Fibroblast of skin of scalp (primary cell): ENCODE data around the gene PHPT1.
"Not testable (repeated sequence)": the region's sequence is repeated elsewhere in the genome, so short reads cannot be mapped to it uniquely, and the experiment has no call there.

ENCODE experiments used
- DNase-seq: peaks from one replicate; pipeline ENCODE4 v3.0.0-alpha.2; 2013

Gene PHPT1

DNA sequence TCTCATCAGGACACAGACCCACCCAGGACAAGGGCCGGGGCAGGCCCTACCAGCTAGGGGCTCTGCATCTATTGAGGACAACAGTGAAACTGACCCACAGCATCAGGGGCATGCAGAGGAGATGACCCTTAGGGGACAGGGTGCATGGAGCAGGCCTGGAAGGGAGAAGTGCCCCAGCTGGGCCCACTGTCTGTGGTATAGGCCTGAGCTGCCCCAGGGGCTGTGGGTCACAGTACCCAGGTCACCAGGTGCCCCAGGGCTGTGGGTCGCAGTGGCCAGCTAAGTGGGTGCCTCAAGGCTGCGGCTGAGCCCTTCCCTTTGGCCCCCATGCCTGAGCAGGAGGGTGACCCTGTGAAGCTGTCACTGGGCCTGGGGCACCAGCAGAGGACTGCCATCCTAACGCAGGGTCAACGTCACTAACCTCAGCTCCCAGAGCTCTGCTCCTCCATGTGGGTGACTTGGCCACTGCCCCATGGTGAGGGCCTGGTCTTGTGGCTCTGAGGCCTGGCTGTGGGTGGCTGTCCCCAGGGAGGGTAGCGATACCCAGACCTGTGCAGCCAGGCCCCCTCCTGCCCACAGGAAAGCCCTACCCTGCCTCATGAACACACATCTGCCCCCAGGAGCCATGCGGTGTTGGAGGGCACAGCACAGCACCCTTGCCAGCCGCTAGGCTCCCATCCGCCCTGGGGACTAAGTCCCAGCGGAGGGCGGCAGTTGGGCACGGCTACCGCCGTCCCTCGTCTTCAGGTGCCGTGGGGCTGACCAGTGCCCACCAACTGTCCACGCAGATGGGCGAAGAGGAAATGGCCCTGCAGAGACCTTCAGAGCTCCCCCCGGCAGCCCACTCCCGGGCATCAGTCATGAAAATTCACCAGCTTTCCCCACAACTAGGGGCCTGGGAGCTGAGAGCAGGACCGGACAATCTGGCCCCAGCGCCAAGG lies 12.0 kb downstream of the PHPT1 start:
- DNase-seq = no peak

GRCh38 chr9:136861874-136862457 lies 12.8 kb downstream of the PHPT1 start:
- no peak for DNase-seq

DNA sequence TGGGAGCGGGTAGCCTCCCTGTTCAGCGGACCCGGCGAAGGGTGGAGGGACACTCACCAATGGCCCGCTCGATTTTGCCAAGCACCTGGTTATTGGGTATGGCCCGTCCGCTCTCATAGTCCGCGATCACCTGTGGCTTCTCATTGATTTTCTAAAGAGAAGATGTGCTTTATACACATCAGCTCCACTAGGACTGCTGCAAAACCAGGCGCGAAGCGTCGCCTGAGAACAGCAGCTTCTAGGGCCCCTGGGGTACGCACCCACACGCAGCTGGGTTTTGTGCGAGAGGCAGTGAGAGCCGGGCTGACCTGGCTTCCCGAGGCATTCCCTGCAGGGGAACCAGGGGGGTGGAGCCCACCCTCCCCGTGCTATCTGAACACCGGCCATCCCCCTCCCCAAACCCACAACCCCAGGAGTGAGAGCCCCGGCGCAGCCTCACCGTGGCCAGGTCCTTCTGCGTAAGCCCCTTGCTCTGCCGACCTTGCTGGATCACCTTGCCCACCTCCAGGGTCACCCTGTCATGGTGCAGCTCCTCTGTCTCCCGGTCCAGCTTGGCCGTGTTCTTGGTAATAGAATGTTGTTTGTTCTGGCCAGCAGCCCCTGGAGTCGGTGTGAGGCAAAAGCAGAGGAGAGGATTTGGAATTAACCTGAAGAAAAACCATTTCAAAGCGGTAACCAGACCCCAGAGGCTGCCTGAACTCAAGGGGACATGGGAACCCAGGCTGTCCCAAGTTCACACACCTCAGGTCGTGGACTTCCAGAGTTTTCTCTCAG lies 13.8 kb downstream of the PHPT1 start:
- no peak for DNase-seq

GRCh38 chr9:136863623-136864273 lies 14.5 kb downstream of the PHPT1 start:
- no peak for DNase-seq

DNA sequence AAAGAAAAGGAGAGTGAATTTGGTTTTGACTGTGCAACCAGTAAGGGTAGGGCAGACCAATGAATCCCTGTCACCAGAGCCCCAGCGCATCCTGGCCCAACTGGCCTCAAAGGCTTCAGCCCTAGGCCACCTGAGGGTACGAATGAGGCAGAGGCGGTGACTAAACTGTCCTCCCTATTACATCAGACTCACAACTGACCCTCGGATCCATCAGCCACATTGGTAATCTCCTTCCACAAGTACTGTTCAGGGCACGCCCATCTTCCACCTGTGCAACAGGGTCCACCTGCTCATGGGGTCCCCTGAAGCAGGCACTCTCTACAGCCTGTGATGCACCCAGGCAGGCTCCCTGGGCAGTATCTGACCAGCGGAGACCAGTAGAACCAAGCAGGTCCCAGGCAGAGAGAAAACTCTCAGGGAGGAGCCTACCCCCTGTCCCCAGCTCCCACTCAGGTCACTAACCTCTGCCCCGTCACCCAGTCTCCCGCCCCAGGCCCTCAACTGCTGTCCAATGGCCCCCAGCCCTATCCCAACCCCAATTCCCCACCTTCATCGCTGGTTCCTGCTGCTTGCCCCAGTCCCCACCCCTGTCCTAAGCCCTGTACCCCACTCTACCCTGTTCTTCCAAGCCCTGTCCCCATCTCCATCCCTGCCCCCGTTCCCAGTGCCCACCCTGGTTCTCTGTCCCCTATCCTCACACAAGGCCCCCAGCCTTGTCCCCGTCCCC lies 16.0 kb downstream of the PHPT1 start:
- DNase-seq = no peak

GRCh38 chr9:136865768-136866103 lies 16.5 kb downstream of the PHPT1 start:
- no peak for DNase-seq

- DNase-seq = not testable (repeated sequence)
Observed at GRCh38 chr9:136866898-136867421, 17.8 kb downstream of the PHPT1 start.

DNA sequence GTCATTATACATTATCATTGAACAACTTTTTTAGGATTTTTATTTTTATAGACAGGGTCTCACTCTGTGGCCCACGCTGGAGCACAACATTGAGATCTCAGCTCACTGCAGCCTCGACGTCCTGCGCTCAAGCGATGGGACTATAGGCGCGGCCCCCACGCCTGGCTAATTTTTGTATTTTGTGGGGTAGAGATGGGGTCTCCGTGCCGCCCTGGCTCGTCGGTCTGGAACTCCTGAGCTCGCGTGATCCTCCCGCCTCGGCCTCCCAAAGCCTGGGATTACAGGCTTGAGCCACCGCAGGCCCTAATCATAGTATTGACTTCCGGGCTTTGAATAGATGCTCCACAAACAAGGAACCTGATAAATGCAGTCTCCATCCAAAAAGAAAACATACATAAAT lies 18.3 kb downstream of the PHPT1 start:
- DNase-seq = no peak

DNA sequence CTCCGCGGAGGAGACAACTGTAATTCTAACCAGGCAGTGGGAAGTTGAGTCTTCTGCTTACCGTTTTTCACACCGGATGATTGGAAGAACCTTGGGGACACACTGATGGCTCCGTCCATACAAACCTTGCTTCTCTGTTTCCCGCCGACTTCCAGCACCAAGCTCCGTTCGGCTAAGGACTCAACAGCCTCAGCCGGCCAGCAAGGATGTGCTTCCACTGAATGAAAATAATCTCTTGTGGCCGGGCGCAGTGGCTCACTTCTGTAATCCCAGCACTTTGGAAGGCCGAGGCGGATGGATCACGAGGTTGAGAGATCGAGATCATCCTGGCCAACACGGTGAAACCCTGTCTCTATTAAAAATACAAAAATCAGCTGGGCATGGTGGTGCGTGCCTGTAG lies 18.7 kb downstream of the PHPT1 start:
- DNase-seq = no peak

DNA sequence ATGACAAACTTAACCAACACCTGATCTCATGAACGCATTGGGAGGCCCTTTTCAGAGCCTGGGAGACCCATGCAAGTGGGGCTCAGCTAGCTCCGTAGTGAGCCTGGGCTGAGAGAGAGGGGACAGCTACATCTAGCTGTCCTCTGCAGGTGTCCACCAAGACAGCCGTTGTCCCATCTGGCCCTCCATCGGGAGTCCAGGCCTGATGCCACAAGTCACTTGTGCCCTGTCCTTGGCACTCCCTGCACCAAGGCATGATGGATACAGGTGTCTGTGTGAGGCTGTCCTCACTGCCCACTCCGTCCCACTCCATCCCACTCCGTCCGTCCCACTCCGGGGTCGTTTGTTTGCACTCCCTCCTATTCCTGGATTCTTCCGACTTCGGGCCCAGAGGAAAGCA lies 19.4 kb downstream of the PHPT1 start:
- no peak for DNase-seq

DNA sequence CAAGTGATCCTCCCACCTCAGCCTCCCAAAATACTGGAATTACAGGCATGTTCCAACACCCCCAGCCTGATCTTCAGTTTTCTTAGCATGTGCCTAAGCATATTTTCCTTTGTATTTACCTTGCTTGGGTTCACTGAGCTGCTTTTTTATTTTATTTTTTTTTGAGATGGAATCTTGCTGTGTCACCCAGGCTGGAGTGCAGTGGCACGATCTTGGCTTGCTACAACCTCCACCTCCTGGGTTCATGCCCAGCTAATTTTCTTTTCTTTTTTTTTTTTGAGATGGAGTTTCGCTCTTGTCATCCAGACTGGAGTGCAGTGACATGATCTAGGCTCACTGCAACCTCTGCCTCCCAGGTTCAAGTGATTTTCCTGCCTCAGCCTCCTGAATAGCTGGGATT lies 20.4 kb downstream of the PHPT1 start:
- not testable (repeated sequence) for DNase-seq

DNA sequence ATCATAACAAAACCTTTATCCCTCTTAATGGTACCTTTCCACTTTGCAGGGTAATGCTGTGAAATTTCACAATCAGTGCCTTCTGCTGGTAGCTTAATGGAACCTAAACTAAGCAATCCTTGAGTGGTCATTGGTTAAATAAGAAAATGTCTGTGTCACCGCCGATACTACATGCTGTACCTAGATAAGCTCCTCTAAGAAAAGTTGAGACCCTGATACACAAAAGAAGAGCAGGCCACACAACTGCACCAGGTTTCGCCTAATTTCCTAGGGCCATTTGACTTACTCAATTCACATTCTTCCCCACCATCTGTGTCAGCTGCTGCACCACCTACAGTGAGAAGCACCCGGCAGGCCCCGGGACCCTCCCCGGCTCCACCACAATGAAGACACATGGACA lies 25.9 kb downstream of the PHPT1 start:
- DNase-seq = no peak

DNA sequence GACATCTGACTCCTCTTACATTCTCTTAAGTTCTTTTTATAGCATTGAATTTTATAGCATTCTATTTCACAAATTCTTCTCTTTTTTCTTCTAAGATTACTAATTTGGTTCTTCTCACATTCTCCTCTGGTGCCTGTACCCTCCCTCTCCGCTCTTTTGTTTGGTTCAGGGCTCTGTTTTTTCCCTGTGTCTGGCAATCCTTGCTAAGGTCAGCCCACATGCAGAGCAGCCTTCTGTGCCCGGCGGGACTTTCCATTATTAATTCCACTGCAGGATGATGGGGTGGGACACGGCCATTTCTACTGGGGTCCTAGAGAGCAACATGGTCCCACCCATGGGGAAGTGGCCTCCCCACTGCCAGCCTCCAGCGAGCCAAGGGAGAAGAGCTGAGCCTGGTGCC lies 27.3 kb downstream of the PHPT1 start:
- DNase-seq = no peak

DNA sequence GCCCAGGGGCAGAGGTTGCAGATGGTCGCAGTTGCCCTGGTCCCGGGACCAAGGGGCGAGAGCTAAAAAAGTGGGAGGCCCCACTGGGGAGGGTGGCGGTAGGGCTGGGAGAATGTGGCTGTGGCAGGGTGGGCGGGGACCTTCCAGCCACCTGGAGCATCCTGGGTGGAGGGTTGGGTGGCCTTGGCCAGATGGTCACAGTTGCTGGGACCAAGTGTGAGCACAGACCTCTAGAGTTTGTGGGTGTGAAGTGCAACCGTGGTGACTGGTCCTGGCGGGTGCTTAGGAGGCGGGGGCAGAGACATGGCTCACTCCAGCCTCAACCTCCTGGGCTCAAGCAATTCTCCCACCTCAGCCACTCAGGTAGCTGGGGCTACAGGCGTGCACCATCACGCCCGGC lies 31.4 kb downstream of the PHPT1 start:
- no peak for DNase-seq

- DNase-seq = no peak
Observed at GRCh38 chr9:136881691-136882108, 32.5 kb downstream of the PHPT1 start.

DNA sequence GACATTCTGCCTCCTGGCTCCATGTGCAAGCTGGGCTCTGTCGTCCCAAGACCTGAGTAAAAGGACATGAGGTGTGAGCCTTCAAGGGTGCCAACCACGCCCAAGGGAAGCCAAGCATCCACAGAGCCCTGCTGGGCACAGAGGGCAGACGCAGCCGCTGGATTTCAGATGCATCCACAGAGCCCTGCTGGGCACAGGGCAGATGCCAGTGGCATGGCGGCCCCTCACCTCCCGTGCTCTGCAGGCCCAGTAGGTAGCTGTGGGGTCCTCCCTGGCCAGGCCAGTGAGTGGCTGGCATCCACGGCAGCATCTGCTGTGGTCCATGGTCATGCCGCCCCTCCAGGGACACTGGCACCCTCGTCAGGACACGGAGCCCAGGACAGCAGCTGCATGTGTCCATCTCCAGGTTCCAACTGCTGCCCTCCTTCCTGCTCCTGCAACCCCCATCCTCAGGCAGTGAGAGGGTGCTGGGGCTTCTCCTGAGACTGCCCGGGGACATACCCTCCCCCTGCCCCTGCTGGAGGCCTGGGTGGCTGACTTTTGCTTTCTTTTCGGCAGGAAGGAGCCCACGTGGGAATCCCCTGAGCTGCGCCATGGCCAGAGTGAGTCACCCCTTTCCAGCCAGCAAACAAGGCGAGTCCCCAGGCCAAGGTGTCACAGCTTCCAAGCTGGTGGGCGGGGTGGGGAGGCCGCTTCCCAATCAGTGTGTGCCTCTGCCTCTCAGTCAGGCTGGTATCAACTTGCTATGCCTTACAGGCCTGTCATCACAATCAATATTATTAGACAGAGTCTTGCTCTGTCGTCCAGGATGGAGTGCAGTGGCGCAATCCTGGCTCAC lies 33.1 kb downstream of the PHPT1 start:
- DNase-seq = peak; percentile 56

DNA sequence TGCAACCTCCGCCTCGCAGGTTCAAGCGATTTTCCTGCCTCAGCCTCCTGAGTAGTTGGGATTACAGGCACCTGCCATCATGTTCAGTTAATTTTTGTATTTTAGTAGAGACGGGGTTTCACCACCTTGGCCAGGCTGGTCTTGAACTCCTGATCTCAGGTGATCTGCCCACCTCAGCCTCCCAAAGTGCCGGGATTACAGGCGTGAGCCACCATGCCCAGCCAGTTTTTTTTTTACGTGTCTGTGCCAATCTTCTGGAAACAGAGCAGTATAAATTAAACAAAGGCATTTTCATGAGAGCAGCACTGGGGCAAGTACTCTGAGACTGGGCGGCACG lies 33.7 kb downstream of the PHPT1 start:
- not testable (repeated sequence) for DNase-seq

GRCh38 chr9:136883670-136884069 lies 34.5 kb downstream of the PHPT1 start:
- DNase-seq = not testable (repeated sequence)

DNA sequence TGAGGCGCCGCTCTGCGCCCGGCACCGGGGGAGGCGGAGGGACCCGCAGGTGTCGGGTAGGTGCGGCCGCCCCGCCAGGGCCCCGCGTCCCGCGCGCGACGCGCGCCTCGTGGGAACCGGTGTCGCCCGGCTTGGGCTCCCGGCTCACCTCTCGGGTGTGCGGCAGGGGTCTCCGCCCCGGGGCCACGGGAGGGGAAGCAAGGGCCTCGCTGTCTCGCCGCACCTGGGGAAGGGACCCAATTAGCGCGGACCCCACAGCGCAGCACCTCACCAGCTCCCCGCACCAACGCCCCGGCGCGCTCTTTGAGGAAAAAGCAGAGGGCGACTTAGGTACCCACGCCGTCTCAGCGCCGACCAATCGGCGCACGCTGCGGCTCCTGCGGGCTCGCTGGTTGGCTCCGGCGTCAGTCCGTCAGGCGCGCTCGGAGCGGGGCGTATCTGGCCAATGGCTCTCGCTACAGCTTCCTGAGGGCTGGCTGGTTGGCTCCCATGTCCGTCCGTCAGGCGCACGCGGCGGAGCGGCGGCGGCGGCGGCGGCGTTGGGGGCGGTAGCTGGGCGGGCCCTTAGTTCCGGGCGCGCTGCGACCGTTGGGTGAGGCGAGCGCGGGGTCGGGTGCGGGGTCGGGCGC lies 36.9 kb downstream of the PHPT1 start, which contains the start of gene TRAF2:
Gene TRAF2, plus strand, starts transcription at position 567 of the 629 bp plus-strand sequence. CDS start 12,225 bp downstream, outside the sequence.
- DNase-seq = peak; percentile 99
